A673 (cell line): Measurements from ENCODE around the gene SSTR5.

Source experiments
- EZH2 ChIP-seq: fragments of 200-600 bp; sonication (generic); IDR thresholded peaks from 2 replicates; pipeline ENCODE4 v1.6.1; 2017; ENCODE audit warnings: borderline replicate concordance, low read depth, mild to moderate bottlenecking, mixed read lengths, antibody characterized with exemption, low read length; ENCODE audit not compliant: poor library complexity, severe bottlenecking
- TF ChIP-seq, protein P1 (sequence below): fragments of 300-800, 200-600 bp; sonication (generic); conservative IDR thresholded peaks from 2 replicates; pipeline ENCODE4 v1.5.1; 2017; ENCODE audit warnings: low read depth, mild to moderate bottlenecking, antibody characterized with exemption, low read length, moderate library complexity, mixed read lengths

DNA sequence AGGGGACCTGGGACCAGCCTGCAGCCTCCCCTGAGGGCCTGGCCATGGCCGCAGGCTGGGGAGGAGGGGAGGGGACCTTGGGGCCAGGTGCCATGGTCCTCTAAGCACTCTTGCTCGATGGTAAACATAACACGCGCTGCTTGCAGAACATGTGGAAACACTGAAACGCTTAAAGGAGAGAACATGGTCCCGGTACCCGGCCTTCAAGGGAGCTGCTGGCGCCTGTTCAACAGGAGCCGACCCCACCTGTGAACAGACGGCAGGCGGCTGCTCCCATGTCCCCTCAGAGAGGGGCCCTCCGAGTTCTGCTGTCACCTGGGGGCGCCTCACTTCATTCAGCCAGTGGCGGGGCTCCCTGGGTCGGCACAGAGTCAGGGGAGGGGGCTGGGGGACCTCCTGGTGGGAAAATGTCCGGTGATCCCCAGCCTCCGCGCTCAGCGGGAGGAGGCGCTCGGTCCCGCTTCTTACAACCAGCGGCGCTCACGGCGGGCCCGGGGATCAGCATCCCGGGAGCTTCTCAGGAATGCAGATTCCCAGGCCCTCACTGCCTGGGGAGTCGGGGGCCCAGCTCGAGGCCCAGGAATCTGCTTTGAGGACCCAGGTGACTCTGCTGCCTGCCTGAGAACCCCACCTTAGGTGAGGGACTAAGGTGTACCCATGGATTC lies 854 bp upstream of the SSTR5 start:
- TF ChIP-seq, protein P1, sequence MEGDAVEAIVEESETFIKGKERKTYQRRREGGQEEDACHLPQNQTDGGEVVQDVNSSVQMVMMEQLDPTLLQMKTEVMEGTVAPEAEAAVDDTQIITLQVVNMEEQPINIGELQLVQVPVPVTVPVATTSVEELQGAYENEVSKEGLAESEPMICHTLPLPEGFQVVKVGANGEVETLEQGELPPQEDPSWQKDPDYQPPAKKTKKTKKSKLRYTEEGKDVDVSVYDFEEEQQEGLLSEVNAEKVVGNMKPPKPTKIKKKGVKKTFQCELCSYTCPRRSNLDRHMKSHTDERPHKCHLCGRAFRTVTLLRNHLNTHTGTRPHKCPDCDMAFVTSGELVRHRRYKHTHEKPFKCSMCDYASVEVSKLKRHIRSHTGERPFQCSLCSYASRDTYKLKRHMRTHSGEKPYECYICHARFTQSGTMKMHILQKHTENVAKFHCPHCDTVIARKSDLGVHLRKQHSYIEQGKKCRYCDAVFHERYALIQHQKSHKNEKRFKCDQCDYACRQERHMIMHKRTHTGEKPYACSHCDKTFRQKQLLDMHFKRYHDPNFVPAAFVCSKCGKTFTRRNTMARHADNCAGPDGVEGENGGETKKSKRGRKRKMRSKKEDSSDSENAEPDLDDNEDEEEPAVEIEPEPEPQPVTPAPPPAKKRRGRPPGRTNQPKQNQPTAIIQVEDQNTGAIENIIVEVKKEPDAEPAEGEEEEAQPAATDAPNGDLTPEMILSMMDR = no peak
- peak; percentile 93 for TF ChIP-seq EZH2
